ENCODE data around the gene C1orf53.

C1orf53 gene

GRCh38 chr1:197908716-197909220, 6.3 kb downstream of the C1orf53 start:
- no peak for DNase-seq

GRCh38 chr1:197909384-197909783, 7.0 kb downstream of the C1orf53 start:
- no peak for DNase-seq

- DNase-seq: no peak
Observed at GRCh38 chr1:197910120-197910991, 7.9 kb downstream of the C1orf53 start.

DNA sequence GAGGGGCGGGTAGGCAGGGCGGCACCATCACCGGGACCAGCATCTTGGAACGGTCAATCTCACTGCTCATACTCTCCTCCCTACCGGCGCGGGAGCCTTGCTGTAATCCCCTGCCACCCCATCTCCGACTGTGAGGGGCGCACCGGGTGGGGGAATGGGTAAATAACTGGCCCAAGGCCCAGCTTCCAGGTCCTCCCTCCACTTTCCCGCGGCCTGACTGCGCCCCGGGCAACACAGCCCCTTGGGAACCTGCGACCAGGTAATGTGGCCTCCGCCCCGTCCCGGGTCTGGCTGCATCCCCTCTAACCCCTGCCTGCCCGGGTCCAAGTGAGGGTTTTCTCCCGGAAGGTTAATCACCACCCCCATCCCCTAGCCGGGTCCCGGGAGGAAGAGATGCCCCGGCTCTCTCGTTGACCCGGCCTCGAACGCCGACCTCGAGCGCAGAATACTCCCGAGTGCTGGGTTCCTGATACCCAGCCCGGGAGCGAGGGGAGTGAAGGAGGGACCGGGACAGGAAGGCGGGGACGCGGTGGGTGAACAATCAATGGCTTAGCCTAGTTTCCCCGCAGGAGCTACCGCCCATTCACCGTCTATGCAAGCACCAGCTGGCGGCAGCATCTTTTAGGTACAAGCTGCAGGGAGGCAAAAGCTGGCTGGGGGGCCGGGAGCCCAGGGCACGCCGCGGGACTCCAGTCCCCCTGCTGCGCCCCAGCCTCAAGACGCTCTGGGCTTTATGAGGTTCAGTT, 8.9 kb downstream of the C1orf53 start:
- DNase-seq: no peak

DNA sequence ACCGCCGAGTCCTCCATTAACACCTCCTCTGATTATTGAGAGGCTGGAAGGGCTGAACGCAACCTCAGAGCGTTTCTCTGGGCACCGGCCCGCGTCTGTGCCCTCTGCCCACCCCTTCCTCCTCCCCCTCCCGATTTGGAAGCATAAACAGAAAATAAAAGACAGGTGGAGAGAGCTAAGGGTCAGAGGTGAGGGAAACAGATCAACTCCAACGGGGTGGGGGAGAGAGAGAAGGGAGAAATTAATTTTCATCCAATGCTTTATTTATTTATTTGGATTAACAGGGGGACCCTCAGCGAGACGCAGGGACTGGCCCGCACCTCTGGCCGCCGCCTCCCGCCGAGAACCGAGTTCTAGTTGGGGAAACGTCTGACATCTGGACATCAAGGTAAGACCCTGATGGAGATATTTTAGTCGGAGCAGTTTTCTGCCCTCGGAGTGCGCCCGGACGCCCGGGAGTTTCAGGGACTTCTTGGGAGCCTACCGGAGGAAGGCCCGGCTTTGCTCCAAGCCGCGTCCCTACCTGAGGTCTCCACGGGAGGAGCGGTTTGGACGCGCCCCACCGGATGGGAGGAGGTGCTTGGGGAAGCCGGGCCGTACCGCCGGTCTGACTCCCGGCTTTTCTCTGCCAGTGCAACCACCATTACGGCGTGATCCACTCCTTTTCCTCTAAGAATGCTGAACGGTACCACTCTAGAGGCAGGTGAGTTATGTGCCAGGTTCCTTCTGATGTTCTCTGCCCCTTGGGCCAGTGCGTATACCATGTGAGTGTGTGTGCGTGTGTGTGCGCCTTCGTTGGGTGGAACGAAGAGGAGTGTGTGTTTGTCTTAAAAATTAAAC, 9.6 kb downstream of the C1orf53 start:
- DNase-seq: no peak

- no peak for DNase-seq
Observed at GRCh38 chr1:197912739-197913494, 10.5 kb downstream of the C1orf53 start.

DNA sequence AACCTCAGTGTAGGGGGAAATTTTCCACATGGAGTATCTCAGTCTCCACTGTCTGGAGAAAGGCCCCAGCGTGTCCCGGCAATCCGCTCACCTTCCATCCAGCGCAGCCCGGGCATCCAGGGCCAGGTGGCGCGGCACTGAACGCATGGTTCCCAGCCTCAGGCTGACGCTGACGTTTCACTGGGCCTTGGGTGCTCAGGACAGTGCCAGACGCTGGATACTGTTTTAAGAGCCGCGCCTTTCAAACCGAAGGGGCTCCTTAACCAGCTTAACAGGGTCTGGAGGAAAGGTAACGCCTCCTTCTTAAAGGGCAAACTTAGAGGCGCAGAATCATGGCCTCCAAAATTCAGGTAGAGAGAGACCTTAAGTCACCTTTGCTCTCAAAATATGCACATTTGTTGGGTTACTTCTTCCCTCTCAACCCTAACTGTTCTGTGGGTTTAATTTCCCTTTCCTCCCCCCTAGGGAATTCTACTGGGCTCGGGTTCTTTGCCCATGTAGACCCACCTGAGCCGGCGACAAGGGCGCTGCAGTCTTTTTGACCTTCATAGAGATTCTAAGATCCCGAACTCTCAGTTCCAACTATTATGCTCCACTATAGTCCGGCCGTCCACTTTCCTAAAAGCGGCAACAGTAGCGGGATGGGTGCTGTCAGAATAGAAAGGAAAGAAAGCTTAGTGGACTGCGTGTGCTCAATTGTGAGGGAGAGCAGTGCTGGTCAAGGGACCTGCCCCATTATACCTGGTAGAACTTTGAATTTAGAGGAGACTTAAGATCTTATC, 11.3 kb downstream of the C1orf53 start:
- no peak for DNase-seq

GRCh38 chr1:197914510-197914909, 12.1 kb downstream of the C1orf53 start:
- DNase-seq: no peak

DNA sequence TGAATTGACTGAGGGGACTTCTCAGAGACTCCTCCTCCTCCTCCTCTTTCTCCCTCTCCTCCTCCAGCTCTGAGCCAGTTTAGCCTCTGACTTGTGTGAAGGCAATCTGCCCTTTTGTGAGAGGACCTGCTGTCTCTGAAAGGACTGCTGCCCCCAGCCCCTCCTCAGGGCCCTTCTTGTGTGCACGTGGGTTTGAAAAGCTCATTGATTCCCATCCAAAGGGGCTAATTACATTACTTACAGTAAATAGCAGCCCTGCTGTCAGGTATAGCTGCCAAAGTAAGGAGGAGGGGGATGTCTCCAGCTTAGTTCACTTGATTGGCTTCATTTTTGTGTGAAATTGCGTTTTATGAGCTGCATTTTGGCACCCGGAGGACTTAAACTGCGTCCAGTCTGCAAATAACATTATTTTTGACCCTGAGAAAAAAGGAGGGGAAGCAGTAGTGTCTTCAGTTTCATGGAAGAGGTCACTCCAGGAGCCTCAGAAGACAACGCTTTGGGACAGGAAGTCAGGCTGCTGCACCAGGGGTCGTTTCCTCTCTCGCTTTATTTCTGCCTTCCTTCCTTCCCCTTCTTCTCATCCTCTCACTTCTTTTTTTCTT, 12.9 kb downstream of the C1orf53 start:
- DNase-seq: no peak

DNA sequence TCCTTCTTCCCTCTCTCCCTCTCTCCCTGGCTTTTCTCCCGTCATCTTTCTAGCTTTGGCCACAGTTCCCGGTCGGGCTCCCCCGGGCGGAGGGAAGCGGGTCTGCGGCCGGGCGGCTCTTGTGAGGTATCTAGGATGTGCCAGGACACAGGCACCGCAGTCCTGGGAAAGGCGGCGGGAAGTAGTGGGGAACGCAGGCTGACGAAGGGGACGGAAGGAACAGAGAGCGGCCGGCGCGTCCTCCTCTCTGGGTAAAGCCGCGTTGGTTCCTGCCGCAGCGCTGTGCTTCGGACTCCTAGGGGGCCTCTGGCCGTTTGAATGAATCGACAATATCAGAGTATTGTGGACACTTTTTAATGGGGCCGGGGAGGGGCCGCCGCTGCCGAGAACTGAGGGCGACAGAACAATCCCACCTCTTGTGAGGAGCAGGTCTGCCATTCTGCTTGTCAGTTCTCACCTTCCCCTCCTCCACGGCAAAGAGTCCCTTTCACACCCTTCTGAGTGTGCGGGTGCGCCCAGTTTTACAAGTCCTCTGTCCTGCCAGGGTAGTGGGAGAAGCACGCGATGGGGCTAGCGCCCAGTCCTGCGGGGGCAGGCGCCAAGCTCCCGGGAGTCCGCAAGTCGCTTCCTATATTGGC, 13.6 kb downstream of the C1orf53 start:
- DNase-seq: no peak

- DNase-seq: no peak
Observed at GRCh38 chr1:197916500-197916983, 14.1 kb downstream of the C1orf53 start.

GRCh38 chr1:197917805-197918651, 15.6 kb downstream of the C1orf53 start:
- DNase-seq: no peak

DNA sequence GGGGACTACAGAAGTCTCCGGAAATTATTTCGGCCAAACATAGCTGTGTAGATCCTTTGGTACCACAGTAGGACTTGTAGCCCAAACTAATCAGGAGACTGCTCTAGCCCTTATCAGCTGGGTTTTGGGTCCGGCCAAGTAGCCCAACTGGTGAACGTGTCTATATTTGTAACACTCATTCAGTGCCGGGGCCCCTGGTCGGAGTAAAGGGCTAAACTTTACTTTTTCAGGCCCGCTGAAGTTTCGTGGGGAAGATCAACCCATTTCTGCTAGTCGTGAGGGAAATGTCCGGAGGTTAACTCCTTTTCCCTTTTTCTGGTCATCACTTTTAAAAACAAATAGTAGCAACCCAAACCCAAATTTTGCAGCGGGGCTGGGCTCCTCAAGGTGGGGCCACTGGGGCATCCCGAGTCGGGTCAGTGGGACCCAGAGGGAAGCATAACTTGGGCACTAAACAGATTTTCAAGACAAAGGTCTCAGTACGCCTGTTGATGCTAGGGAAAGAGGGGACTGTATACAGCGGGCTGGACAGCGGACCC, 16.4 kb downstream of the C1orf53 start:
- no peak for DNase-seq

DNA sequence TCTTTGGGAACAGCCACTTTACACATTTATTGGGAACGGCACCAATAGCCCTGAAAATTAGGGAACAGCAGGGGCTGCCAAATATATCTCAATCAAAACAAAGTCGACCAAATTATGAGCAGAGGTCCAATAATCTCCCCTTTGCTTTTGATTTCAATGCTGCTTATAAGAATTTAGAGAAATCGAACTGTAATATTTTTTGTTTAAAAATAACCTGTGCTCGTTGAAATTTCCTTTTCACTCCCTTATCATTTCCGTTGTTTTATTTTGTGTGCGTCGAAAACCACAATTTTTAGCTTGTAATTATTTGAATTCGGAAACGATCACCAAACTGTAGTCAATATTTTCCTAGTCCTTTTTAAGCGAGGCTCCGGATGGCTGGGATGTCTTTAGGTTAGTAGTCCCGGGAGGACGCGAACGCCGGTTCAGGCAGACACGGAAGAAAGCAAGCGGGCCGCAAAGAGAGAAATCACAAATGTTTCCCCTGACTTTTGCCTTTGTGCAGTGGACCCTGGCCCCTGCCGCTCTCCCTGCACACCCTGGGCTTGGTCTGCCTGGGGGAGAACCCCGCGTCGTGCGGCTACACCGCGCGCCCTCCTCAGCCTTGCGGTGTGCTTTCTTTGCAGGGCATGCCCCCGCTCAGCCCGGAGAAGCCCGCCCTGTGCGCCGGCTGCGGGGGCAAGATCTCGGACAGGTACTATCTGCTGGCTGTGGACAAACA, 17.1 kb downstream of the C1orf53 start:
- DNase-seq: no peak

- DNase-seq: no peak
Observed at GRCh38 chr1:197920067-197920396, 17.6 kb downstream of the C1orf53 start.

DNA sequence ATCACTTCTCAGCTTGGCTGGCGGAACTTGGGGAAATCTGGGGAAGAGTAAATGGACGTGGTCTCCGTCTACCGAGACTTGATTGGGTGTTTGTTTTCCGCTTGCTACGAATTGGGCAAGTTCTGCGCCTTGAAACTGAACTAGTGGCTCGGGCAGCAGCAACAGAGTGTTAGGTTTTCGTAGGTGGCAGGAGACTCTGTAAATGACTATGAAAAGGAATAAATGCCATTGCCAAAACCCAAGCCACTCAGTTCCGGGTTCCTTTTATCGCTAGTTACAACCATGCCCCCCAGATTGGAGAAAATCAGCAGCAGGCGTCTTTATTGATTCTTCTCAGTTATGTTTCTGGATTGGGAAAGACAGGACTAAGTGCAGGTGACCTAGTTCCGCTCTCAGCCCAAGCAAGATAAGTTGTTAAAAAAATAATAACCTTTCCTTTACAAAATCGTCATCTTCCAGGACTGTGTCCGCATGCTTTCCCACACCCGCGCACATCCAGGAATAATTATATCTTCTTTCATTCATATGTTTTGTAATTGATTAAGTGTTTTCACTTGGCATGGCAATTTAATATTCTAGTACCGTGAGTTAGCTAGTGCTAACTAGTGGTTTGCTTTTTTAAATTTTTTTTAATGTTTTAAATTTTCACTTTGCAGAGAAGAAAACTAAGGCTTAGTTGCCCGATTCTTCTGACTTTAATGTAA, 18.1 kb downstream of the C1orf53 start:
- DNase-seq: no peak

- DNase-seq: no peak
Observed at GRCh38 chr1:197921235-197922069, 19.0 kb downstream of the C1orf53 start.
